NB4 (cell line): Measurements from ENCODE around the gene S100P.

ENCODE experiments used
- MAX ChIP-seq: IDR thresholded peaks from 2 replicates; pipeline ENCODE4 v1.6.1; 2011; ENCODE audit warnings: low read depth, low read length
- POLR2A ChIP-seq: IDR thresholded peaks from 2 replicates; pipeline ENCODE4 v1.6.1; 2011; ENCODE audit warnings: mild to moderate bottlenecking; ENCODE audit not compliant: insufficient read length; ENCODE audit errors: extremely low read depth
- TF ChIP-seq, protein P1 (sequence below): IDR thresholded peaks from one replicate; pipeline ENCODE4 v1.5.1; 2012; ENCODE audit warnings: low read depth, low read length

- TF ChIP-seq, protein P1, sequence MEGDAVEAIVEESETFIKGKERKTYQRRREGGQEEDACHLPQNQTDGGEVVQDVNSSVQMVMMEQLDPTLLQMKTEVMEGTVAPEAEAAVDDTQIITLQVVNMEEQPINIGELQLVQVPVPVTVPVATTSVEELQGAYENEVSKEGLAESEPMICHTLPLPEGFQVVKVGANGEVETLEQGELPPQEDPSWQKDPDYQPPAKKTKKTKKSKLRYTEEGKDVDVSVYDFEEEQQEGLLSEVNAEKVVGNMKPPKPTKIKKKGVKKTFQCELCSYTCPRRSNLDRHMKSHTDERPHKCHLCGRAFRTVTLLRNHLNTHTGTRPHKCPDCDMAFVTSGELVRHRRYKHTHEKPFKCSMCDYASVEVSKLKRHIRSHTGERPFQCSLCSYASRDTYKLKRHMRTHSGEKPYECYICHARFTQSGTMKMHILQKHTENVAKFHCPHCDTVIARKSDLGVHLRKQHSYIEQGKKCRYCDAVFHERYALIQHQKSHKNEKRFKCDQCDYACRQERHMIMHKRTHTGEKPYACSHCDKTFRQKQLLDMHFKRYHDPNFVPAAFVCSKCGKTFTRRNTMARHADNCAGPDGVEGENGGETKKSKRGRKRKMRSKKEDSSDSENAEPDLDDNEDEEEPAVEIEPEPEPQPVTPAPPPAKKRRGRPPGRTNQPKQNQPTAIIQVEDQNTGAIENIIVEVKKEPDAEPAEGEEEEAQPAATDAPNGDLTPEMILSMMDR = no peak
- TF ChIP-seq POLR2A (no peak), MAX (no peak)
Measured at GRCh38 chr4:6659897-6660296, 33.8 kb upstream of the S100P start.
